Measurements from ENCODE around the gene NPC1L1. TPM values are rescaled to one million over a fixed set of nuclear protein-coding genes. Genes with fewer than 3 reads are reported as not detected.

The NPC1L1 gene
- total and polyA plus RNA-seq, 2 donors from 2014 or later: 0.88 to 2.4 TPM

GRCh38 chr7:44463169-44463808 is 77.8 kb downstream of the NPC1L1 start:
- H3K9ac ChIP-seq (ENCODE audit: low read length in 3 of 3): no peak overlapping the region
- intact Hi-C loops (cut with DNase I): no loop called here
- H3K36me3 ChIP-seq (ENCODE audit: control insufficient read depth in 2 of 3, insufficient read depth in 3 of 3, low read length in 3 of 3): peaks cover 0 to 12% (median 5%) of the 10 kb centered on the region in 3 donors
- TF ChIP-seq CTCF (IDR thresholded peaks at IDR 0.05; ENCODE audit: borderline replicate concordance, extremely low read depth, insufficient read depth): no peak
- H3K9me3 ChIP-seq (ENCODE audit: control insufficient read depth in 2 of 3, insufficient read depth in 1 of 3, low read length in 3 of 3): no peaks in the 10 kb centered on the region
- DNase-seq (no peak), FAIRE-seq (no peak)
- H3K4me3 ChIP-seq (ENCODE audit: low read length in 3 of 3): no peak overlapping the region
- no peak overlapping the region for H3K27ac ChIP-seq (ENCODE audit: low read depth in 2 of 2, low read length in 2 of 2)
- H3K27me3 ChIP-seq (ENCODE audit: control insufficient read depth, insufficient read depth, low read length): no peaks in the 10 kb centered on the region
- peaks cover 0 to 16% (median 8%) of the 10 kb centered on the region in 3 donors for H3K4me1 ChIP-seq (ENCODE audit: control insufficient read depth in 2 of 3, insufficient read depth in 2 of 3, low read depth in 1 of 3, low read length in 3 of 3)

Other genes starting within 250 kb of the NPC1L1 start
- gene CAMK2B, start 215.7 kb downstream of the NPC1L1 start, total RNA-seq: 1.1 TPM
- 3.2 TPM for gene CAMK2B, start 215.7 kb downstream of the NPC1L1 start, polyA plus RNA-seq (ENCODE audit: insufficient read depth, low read depth, low replicate concordance)
- gene NUDCD3, start 50.7 kb downstream of the NPC1L1 start, total RNA-seq: 97.7 TPM
- gene NUDCD3, start 50.7 kb downstream of the NPC1L1 start, polyA plus RNA-seq (ENCODE audit: insufficient read depth, low read depth, low replicate concordance): 37.9 TPM
- 62.0 TPM for gene DDX56, start 32.6 kb upstream of the NPC1L1 start, total RNA-seq
- gene DDX56, start 32.6 kb upstream of the NPC1L1 start, polyA plus RNA-seq (ENCODE audit: insufficient read depth, low read depth, low replicate concordance): 83.6 TPM
- gene TMED4, start 40.9 kb upstream of the NPC1L1 start, total RNA-seq: 105 TPM
- 138 TPM for gene TMED4, start 40.9 kb upstream of the NPC1L1 start, polyA plus RNA-seq (ENCODE audit: insufficient read depth, low read depth, low replicate concordance)
- gene OGDH, start 65.3 kb upstream of the NPC1L1 start, total RNA-seq: 132 TPM
- gene OGDH, start 65.3 kb upstream of the NPC1L1 start, polyA plus RNA-seq (ENCODE audit: insufficient read depth, low read depth, low replicate concordance): 108 TPM
- 127 TPM for gene ZMIZ2, start 207.5 kb upstream of the NPC1L1 start, total RNA-seq
- gene ZMIZ2, start 207.5 kb upstream of the NPC1L1 start, polyA plus RNA-seq (ENCODE audit: insufficient read depth, low read depth, low replicate concordance): 30.5 TPM